Activated effector memory CD4-positive, alpha-beta T cell treated with Interleukin-2 at 50 U/mL for 16 hours (primary cell): ENCODE data around the gene ALDH1B1.
A peak's percentile ranks its signal among the peaks of the same experiment; 100 is the strongest.

Source experiments
- DNase-seq: peaks from one replicate; pipeline ENCODE4 v3.0.0-alpha.2; 2020

ALDH1B1 gene

GRCh38 chr9:38392235-38393127, at the start of gene ALDH1B1:
TSS of gene ALDH1B1 (plus strand) at chr9:38392702. CDS start at chr9:38395749, 3,047 bp downstream.
- peak; percentile 53 for DNase-seq

DNA sequence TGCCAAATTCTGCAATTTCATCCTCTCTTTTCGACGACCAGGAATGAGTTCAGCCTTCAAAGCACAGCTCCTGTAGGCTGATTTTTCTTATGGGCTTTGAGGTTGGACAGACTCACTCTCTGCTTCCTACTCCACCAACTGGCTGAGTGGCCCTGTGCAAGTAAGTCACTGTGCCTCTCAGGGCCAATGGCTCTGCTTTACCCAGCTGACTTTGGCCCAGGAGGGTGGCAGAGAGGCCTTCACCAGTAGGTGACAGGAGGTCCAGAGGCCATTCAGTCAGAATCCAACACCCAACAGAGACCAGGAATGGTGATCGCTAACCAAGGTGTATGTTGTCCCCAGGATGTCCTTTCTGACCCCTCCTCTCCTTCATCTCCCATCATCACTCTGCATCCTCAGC, 49.5 kb upstream of the ALDH1B1 start:
- DNase-seq: no peak

GRCh38 chr9:38343552-38343951, 49.0 kb upstream of the ALDH1B1 start:
- DNase-seq: no peak

DNA sequence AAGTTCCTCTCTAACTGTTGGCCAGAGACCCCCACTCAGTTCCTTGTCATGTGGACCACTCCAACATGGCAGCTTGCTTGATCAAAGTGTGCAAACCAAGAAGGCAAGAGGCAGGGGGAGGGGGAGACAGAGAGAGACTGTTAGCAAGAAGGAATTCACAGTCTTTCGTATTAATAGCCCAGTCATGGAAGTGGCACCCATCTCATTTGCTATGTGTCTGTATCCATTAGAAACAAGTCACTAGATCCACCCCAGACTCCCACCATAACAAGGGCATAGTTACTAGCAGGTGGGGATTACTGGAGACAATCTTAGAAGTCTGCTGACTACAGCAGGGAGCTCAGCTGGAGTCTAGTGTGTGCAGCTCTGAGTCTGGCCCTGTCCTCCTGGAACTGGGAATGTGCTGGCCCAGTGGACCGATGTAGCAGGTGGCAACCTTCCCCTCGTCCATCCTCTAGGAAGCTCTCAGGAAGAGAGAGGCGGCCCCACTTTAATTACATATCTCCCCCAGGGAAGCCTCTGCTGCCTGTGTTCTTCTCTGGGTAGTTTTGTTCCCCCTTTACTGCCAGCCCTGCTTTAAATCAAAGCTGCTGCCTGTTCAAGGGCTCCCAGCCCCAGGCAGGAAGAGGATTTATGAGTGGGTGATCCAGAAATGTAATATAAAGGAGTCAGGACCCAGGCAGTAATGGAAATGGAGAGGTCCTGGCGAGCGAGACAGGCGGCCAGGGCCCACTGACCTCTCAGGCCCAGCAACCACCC, 47.8 kb upstream of the ALDH1B1 start:
- DNase-seq: no peak

GRCh38 chr9:38345851-38346755, 46.4 kb upstream of the ALDH1B1 start:
- DNase-seq: no peak

DNA sequence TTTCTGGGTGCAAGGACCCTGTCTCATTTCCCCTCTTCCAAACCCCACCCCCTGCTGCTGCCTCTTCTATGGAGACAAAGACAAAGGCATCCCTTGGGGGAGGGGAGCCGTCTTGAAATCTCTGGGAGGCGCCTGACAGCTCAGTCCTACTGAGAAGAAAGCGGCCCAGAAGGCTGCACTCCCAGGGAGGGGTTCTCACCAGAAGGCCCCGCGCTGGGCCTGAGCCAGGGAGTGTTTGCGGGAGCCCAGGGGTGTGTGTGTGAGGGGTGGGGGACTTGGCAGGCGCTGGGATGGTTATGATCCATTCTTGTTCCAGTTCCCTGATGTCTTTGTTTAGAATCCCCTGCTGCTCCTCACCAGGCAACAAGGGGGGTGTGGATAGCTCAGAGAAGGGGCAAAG, 45.7 kb upstream of the ALDH1B1 start:
- no peak for DNase-seq

DNA sequence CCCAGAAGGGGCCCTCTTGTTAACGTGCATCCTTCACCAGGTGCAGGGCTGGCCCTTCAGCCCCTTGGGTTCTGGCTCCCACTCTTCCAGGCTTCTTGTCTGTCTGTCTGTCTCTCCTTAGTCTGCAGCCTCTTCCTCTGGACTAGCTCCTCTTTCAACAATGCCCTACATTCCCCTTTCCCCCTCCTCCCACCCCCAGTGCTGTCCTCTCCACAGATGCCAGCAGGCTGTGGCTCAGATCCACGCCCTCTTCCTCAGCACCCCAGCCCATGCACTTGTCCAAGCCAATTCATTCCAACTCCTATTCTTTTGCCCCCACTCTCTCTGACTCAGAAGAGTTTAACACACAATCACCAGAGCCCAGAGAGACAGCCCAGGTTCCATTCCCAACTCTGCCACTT, 45.2 kb upstream of the ALDH1B1 start:
- no peak for DNase-seq

- DNase-seq: no peak
Measured at GRCh38 chr9:38347946-38348345, 44.6 kb upstream of the ALDH1B1 start.

DNA sequence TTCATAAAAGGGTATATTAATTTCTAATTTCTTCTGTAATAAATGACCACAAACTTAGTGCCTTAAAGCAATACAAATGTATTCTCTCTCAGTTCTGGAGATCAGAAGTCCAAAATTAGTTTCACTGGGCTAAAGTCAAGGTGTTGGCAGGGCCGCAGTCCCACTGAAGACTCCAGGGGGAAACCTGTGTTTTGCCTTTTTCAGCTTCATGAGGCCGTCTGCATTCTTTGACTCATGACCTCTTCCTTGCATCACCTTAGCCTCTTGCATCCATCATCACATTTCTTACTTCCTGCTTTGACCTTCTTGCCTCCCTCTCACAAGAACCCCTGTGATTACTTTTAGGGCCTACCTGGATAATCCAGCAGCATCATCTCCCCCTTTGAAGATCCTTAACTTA, 42.0 kb upstream of the ALDH1B1 start:
- DNase-seq: no peak

- no peak for DNase-seq
Measured at GRCh38 chr9:38352530-38353328, 39.8 kb upstream of the ALDH1B1 start.

GRCh38 chr9:38355115-38355514, 37.4 kb upstream of the ALDH1B1 start:
- no peak for DNase-seq

DNA sequence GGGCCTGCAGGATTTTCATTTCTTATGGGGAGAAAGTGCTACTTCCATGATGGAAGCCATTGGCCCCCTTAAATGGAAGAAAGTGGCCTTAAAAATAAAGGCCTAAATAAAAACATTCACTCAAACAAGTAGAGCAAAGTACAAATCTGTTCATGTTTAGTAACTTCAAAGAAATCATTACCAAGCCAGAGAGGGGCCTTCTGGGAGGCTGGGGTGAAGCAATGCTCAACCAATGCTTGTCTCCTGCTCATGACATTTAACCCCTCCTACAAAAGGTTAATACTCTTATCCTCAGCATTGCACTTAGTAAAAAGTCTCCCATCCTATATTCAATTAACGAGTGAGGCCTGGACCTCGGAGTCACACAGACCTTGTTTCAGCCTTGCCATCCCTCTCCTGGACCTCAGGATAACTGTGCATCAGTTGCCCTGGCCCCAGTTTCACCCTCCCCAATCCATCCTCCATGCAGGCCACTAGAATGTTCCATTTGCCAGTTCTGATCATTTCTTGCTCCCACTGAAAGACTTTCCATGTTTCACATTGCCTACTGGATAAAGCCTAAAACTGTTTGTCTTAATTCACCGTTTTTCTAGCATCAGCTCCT, 36.9 kb upstream of the ALDH1B1 start:
- no peak for DNase-seq

GRCh38 chr9:38356851-38357250, 35.7 kb upstream of the ALDH1B1 start:
- DNase-seq: no peak

- DNase-seq: no peak
Measured at GRCh38 chr9:38357350-38358114, 35.0 kb upstream of the ALDH1B1 start.

- DNase-seq: no peak
Measured at GRCh38 chr9:38358390-38359296, 33.9 kb upstream of the ALDH1B1 start.

GRCh38 chr9:38359297-38359653, 33.2 kb upstream of the ALDH1B1 start:
- DNase-seq: no peak

GRCh38 chr9:38359689-38360385, 32.7 kb upstream of the ALDH1B1 start:
- DNase-seq: no peak

- DNase-seq: no peak
Measured at GRCh38 chr9:38360839-38361472, 31.5 kb upstream of the ALDH1B1 start.

- DNase-seq: no peak
Measured at GRCh38 chr9:38361473-38361850, 31.0 kb upstream of the ALDH1B1 start.
